GM12891 (cell line): Measurements from ENCODE around the gene NINJ2.
A peak's percentile ranks its signal among the peaks of the same experiment; 100 is the strongest.

ENCODE experiments used
- DNase-seq: peaks from one replicate; pipeline ENCODE4 v3.0.0; 2011; ENCODE audit warnings: low spot score; ENCODE audit not compliant: insufficient read length
- FAIRE-seq: peaks from 2 replicates; lab custom pipeline; 2011; peaks lifted over from hg19 to GRCh38; lab: Jason Lieb, UNC
- PAX5 ChIP-seq: IDR thresholded peaks from 2 replicates; pipeline ENCODE4 v1.6.1; 2011; ENCODE audit warnings: low read length, moderate library complexity, mild to moderate bottlenecking; ENCODE audit not compliant: insufficient read depth, severe bottlenecking
- POLR2A ChIP-seq: IDR thresholded peaks from 2 replicates; pipeline ENCODE4 v1.6.1; 2011; ENCODE audit warnings: low read depth, low read length, control low read depth
- POLR2AphosphoS5 ChIP-seq: IDR thresholded peaks from 2 replicates; pipeline ENCODE4 v1.6.1; 2011; ENCODE audit warnings: low read depth, low read length, control low read depth
- POU2F2 ChIP-seq: IDR thresholded peaks from 2 replicates; pipeline ENCODE4 v1.6.1; 2011; ENCODE audit warnings: low read depth, mild to moderate bottlenecking, control low read depth, low read length, moderate library complexity
- SPI1 ChIP-seq: IDR thresholded peaks from 2 replicates; pipeline ENCODE4 v1.6.1; 2011; ENCODE audit warnings: low read depth, low read length, control low read depth
- TAF1 ChIP-seq: IDR thresholded peaks from 2 replicates; pipeline ENCODE4 v1.6.1; 2011; ENCODE audit warnings: low read depth, low read length, control low read depth

Gene NINJ2

GRCh38 chr12:571795-572531 lies 91.3 kb downstream of the NINJ2 start:
- DNase-seq (no peak), FAIRE-seq (no peak)
- TF ChIP-seq POLR2A (no peak), POU2F2 (no peak)

GRCh38 chr12:570921-571794 lies 92.1 kb downstream of the NINJ2 start:
- DNase-seq, result no peak
- TF ChIP-seq SPI1 (no peak), POU2F2 (no peak), PAX5 (no peak), POLR2A (no peak), TAF1 (no peak), POLR2AphosphoS5 (no peak)
- no peak for FAIRE-seq

GRCh38 chr12:570435-570920 lies 92.8 kb downstream of the NINJ2 start:
- no peak for DNase-seq
- FAIRE-seq, result no peak
- no peak for TF ChIP-seq TAF1
- no peak for TF ChIP-seq POLR2AphosphoS5
- no peak for TF ChIP-seq POLR2A
- TF ChIP-seq POU2F2, result no peak
- no peak for TF ChIP-seq SPI1
- TF ChIP-seq PAX5, result no peak

GRCh38 chr12:569803-570434 lies 93.3 kb downstream of the NINJ2 start:
- DNase-seq, result peak; percentile 98
- peak; percentile 91 for FAIRE-seq
- no peak for TF ChIP-seq PAX5

- no peak for DNase-seq
- no peak for FAIRE-seq
- TF ChIP-seq POLR2AphosphoS5 (no peak), POU2F2 (no peak)
Measured at GRCh38 chr12:569091-569676, 94.1 kb downstream of the NINJ2 start.

GRCh38 chr12:568486-568885 lies 94.8 kb downstream of the NINJ2 start:
- no peak for FAIRE-seq
- no peak for DNase-seq
- TF ChIP-seq POU2F2, result no peak
- TF ChIP-seq POLR2AphosphoS5, result no peak
- TF ChIP-seq PAX5, result no peak
- TF ChIP-seq POLR2A, result no peak
- TF ChIP-seq SPI1, result no peak
- no peak for TF ChIP-seq TAF1

- DNase-seq (no peak), FAIRE-seq (no peak)
- TF ChIP-seq TAF1, result no peak
- no peak for TF ChIP-seq POU2F2
- TF ChIP-seq POLR2AphosphoS5, result no peak
- TF ChIP-seq PAX5, result no peak
- no peak for TF ChIP-seq SPI1
- TF ChIP-seq POLR2A, result no peak
Measured at GRCh38 chr12:565589-566105, 97.6 kb downstream of the NINJ2 start.

- TF ChIP-seq TAF1, result no peak
- no peak for TF ChIP-seq SPI1
- TF ChIP-seq PAX5, result no peak
- TF ChIP-seq POLR2AphosphoS5, result no peak
- TF ChIP-seq POLR2A, result no peak
- no peak for TF ChIP-seq POU2F2
- FAIRE-seq, result no peak
- no peak for DNase-seq
Measured at GRCh38 chr12:565161-565560, 98.1 kb downstream of the NINJ2 start.

- TF ChIP-seq TAF1 (no peak), POLR2AphosphoS5 (no peak), POLR2A (no peak), POU2F2 (no peak), PAX5 (no peak), SPI1 (no peak)
- FAIRE-seq (no peak), DNase-seq (no peak)
Measured at GRCh38 chr12:563787-564298, 99.4 kb downstream of the NINJ2 start.
